Esophagus muscularis mucosa (tissue), 4 donors: ENCODE results near the gene NDUFB3.

ENCODE experiments used
- EP300 ChIP-seq: sonication (generic); formaldehyde crosslinking; IDR thresholded peaks from one replicate; pipeline ENCODE4 v1.6.1; 2017; ENCODE audit warnings: antibody characterized with exemption
- POLR2A ChIP-seq: fragments of 450-650 bp; IDR thresholded peaks from one replicate; pipeline ENCODE4 v1.6.1; 2017; ENCODE audit warnings: antibody characterized with exemption, moderate library complexity, mild to moderate bottlenecking, low read depth
- POLR2AphosphoS5 ChIP-seq, 2 donors: sonication (generic); formaldehyde crosslinking; IDR thresholded peaks; one replicate each; pipeline ENCODE4 v1.6.1; 2017; ENCODE audit warnings: antibody characterized with exemption in 2 of 2
- TF ChIP-seq, protein P1 (sequence below), 3 experiments: fragments of 200-600 bp in 2 of 3; fragments of 450-650 bp in 1 of 3; sonication (generic) in 2 of 3; IDR thresholded peaks; one replicate each; pipeline ENCODE4 v1.5.1; 2017 to 2019; ENCODE audit warnings: antibody characterized with exemption in 3 of 3, mild to moderate bottlenecking in 2 of 3, moderate library complexity in 1 of 3

DNA sequence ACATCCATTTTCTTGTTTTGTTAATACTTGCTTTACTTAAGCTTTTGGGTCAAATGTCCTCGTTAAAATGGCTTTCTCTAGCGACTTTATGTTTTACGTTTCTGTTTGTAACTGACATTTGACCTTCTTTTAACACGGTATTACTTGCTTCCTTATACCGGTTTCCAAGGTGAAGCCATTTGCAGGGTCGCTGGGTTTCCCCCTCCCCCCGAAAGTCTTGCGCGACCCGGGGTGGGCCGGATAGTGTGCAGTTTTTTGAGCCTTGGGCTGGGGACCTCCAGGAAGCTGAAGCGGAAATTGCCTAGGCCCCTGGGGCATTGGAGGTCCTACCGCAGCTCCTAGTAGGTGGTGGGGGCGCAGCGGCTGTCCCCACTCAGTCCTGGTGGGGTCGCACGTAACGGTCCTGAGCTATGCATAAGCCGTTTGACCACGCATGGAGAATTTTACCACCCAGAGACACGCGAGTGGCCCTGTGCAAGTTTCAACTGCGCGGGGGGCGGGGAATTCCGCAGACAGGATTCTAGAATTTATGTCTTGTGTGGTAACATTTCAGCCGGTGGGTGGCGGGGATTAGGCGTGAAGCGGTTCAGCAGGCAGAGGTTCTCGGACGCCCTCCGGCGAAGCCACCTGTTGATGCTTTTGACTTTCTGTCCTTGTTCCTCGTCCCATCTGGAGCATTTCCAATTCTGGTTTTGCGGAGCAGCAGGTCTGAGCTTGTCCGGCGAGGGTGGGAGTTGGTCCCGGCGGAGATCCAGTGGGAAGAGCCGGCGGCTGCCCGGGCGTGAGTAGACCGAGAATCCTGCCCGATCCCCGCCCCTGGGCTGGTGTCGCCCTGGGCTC lies 46.5 kb downstream of the NDUFB3 start:
- TF ChIP-seq, protein P1, sequence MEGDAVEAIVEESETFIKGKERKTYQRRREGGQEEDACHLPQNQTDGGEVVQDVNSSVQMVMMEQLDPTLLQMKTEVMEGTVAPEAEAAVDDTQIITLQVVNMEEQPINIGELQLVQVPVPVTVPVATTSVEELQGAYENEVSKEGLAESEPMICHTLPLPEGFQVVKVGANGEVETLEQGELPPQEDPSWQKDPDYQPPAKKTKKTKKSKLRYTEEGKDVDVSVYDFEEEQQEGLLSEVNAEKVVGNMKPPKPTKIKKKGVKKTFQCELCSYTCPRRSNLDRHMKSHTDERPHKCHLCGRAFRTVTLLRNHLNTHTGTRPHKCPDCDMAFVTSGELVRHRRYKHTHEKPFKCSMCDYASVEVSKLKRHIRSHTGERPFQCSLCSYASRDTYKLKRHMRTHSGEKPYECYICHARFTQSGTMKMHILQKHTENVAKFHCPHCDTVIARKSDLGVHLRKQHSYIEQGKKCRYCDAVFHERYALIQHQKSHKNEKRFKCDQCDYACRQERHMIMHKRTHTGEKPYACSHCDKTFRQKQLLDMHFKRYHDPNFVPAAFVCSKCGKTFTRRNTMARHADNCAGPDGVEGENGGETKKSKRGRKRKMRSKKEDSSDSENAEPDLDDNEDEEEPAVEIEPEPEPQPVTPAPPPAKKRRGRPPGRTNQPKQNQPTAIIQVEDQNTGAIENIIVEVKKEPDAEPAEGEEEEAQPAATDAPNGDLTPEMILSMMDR (IDR thresholded peaks at IDR 0.05): peak; percentile 42 to 55 (median 49)
- TF ChIP-seq POLR2A (no peak), POLR2AphosphoS5 (IDR thresholded peaks at IDR 0.05) (peak; percentile 79 to 86), EP300 (no peak)
